GM13976 (cell line): Measurements from ENCODE around the gene LGALS3BP.
"Not testable (repeated sequence)": the region's sequence is repeated elsewhere in the genome, so short reads cannot be mapped to it uniquely, and the experiment has no call there.

Experiments used
- DNase-seq: peaks from one replicate; pipeline ENCODE4 v3.0.0; 2012; ENCODE audit warnings: low spot score
- CTCF ChIP-seq: IDR thresholded peaks from 2 replicates; pipeline ENCODE4 v1.5.1; 2012; ENCODE audit warnings: borderline replicate concordance, mild to moderate bottlenecking; ENCODE audit not compliant: insufficient read depth; ENCODE audit errors: extremely low read depth, missing control alignments, control extremely low read depth
- in situ Hi-C: fragments of 300-500 bp; cut with MboI; formaldehyde crosslinking; loops from one replicate; pipeline ENCODE4 v1.12.0; 2022; ENCODE audit warnings: low sequenced_read_pairs, mixed read lengths, inconsistent platforms; ENCODE audit not compliant: unreplicated experiment

The LGALS3BP gene

GRCh38 chr17:78952706-78953105, 27.0 kb downstream of the LGALS3BP start:
- no peak for TF ChIP-seq CTCF
- in situ Hi-C loops, result no loop called here

GRCh38 chr17:78951967-78952551, 27.7 kb downstream of the LGALS3BP start:
- DNase-seq, result no peak
- in situ Hi-C loops, result no loop called here
- TF ChIP-seq CTCF, result no peak

More at GRCh38 chr17:78952706-78953105, 27.0 kb downstream of the LGALS3BP start:
- DNase-seq, result no peak

GRCh38 chr17:78950870-78951269, 28.9 kb downstream of the LGALS3BP start:
- no peak for DNase-seq
- no peak for TF ChIP-seq CTCF
- in situ Hi-C loops, result no loop called here

GRCh38 chr17:78947235-78948149, 32.2 kb downstream of the LGALS3BP start:
- in situ Hi-C loops, result no loop called here
- DNase-seq, result no peak
- TF ChIP-seq CTCF, result no peak

GRCh38 chr17:78946631-78947030, 33.1 kb downstream of the LGALS3BP start:
- no peak for DNase-seq
- in situ Hi-C loops, result no loop called here
- no peak for TF ChIP-seq CTCF

GRCh38 chr17:78946131-78946530, 33.6 kb downstream of the LGALS3BP start:
- in situ Hi-C loops, result no loop called here
- TF ChIP-seq CTCF, result no peak
- DNase-seq, result no peak

GRCh38 chr17:78945455-78945854, 34.3 kb downstream of the LGALS3BP start:
- in situ Hi-C loops, DNase-seq: not testable (repeated sequence)
